ENCODE data around the gene ACE. TPM values are rescaled to one million over a fixed set of nuclear protein-coding genes. Genes with fewer than 3 reads are reported as not detected.

ACE gene
- total and polyA plus RNA-seq, 4 donors: 1.1 to 6.9 (median 2.4) TPM

GRCh38 chr17:63497708-63498483 lies 21.0 kb downstream of the ACE start:
- no peaks in the 10 kb centered on the region for H3K36me3 ChIP-seq (ENCODE audit: control insufficient read depth in 4 of 4, insufficient read depth in 3 of 4, low read depth in 1 of 4, low read length in 3 of 4)
- H3K9ac ChIP-seq (ENCODE audit: low read depth in 1 of 2, low read length in 2 of 2): no peak overlapping the region
- H3K4me1 ChIP-seq (ENCODE audit: control insufficient read depth in 4 of 4, insufficient read depth in 4 of 4, low read length in 3 of 4): no peaks in the 10 kb centered on the region
- H3K27ac ChIP-seq (ENCODE audit: low read depth in 1 of 2, low read length in 2 of 2): no peak overlapping the region
- H3K4me3 ChIP-seq (ENCODE audit: low read depth in 1 of 3, low read length in 3 of 3): no peak overlapping the region
- no peaks in the 10 kb centered on the region for H3K9me3 ChIP-seq (ENCODE audit: control insufficient read depth in 4 of 4, low read length in 3 of 4)
- H3K27me3 ChIP-seq (ENCODE audit: control insufficient read depth in 4 of 4, insufficient read depth in 4 of 4, low read length in 3 of 4): peaks cover 0 to 4% (median 1%) of the 10 kb centered on the region in 4 donors
- 71% methylated on average over 16 of the region's 16 CpGs for WGBS
- TF ChIP-seq YY1 (IDR thresholded peaks at IDR 0.05) (no peak), FOXA1 (IDR thresholded peaks at IDR 0.05) (no peak), RAD21 (IDR thresholded peaks at IDR 0.05) (no peak), GABPA (IDR thresholded peaks at IDR 0.05 in 1 of 2, conservative IDR thresholded peaks at IDR 0.05 in 1 of 2) (no peak), FOXA2 (IDR thresholded peaks at IDR 0.05) (no peak), SP1 (IDR thresholded peaks at IDR 0.05) (no peak), REST (IDR thresholded peaks at IDR 0.05) (no peak), EGR1 (IDR thresholded peaks at IDR 0.05; ENCODE audit: low read depth in 2 of 2) (no peak), NR2F2 (IDR thresholded peaks at IDR 0.05) (no peak), JUND (IDR thresholded peaks at IDR 0.05) (no peak), CTCF (IDR thresholded peaks at IDR 0.05; ENCODE audit: low read depth, low read length, missing input control) (no peak), HNF4A (conservative IDR thresholded peaks at IDR 0.05) (no peak), TAF1 (conservative IDR thresholded peaks at IDR 0.05) (no peak), ZBTB33 (IDR thresholded peaks at IDR 0.05) (no peak)
- DNase-seq (ENCODE audit: low spot score): no peak

- no peaks in the 10 kb centered on the region for H3K36me3 ChIP-seq (ENCODE audit: control insufficient read depth in 4 of 4, insufficient read depth in 3 of 4, low read depth in 1 of 4, low read length in 3 of 4)
- 81% methylated on average over 9 of the region's 9 CpGs for WGBS
- no peak overlapping the region for H3K27ac ChIP-seq (ENCODE audit: low read depth in 1 of 2, low read length in 2 of 2)
- H3K27me3 ChIP-seq (ENCODE audit: control insufficient read depth in 4 of 4, insufficient read depth in 4 of 4, low read length in 3 of 4): peaks cover 0 to 4% (median 1%) of the 10 kb centered on the region in 4 donors
- no peak overlapping the region for H3K9ac ChIP-seq (ENCODE audit: low read depth in 1 of 2, low read length in 2 of 2)
- H3K4me1 ChIP-seq (ENCODE audit: control insufficient read depth in 4 of 4, insufficient read depth in 4 of 4, low read length in 3 of 4): no peaks in the 10 kb centered on the region
- H3K4me3 ChIP-seq (ENCODE audit: low read depth in 1 of 3, low read length in 3 of 3): no peak overlapping the region
- DNase-seq (ENCODE audit: low spot score): no peak
- H3K9me3 ChIP-seq (ENCODE audit: control insufficient read depth in 4 of 4, low read length in 3 of 4): no peaks in the 10 kb centered on the region
- no peak for TF ChIP-seq REST (IDR thresholded peaks at IDR 0.05)
- TF ChIP-seq FOXA1 (IDR thresholded peaks at IDR 0.05): no peak
- no peak for TF ChIP-seq CTCF (IDR thresholded peaks at IDR 0.05; ENCODE audit: low read depth, low read length, missing input control)
- no peak for TF ChIP-seq EGR1 (IDR thresholded peaks at IDR 0.05; ENCODE audit: low read depth in 2 of 2)
- no peak for TF ChIP-seq ZBTB33 (IDR thresholded peaks at IDR 0.05)
- TF ChIP-seq HNF4A (conservative IDR thresholded peaks at IDR 0.05): no peak
Measured at GRCh38 chr17:63498626-63499195, 21.9 kb downstream of the ACE start.
